SHP77 (cell line): Measurements from ENCODE around the gene EPSTI1.
A peak's percentile ranks its signal among the peaks of the same experiment; 100 is the strongest.
"Not testable (repeated sequence)": the region's sequence is repeated elsewhere in the genome, so short reads cannot be mapped to it uniquely, and the experiment has no call there.

Experiments
- DNase-seq, 2 experiments: peaks; one replicate each; lab custom pipeline; 2025; lab: John Stamatoyannopoulos, UW

The EPSTI1 gene

GRCh38 chr13:42893214-42893671, 98.8 kb downstream of the EPSTI1 start:
- DNase-seq = no peak

GRCh38 chr13:42892760-42893159, 99.3 kb downstream of the EPSTI1 start:
- DNase-seq = no peak

- no peak for DNase-seq
Measured at GRCh38 chr13:42891591-42891990, 100.5 kb downstream of the EPSTI1 start.

- DNase-seq = no peak
Measured at GRCh38 chr13:42885325-42885724, 106.7 kb downstream of the EPSTI1 start.

- DNase-seq = peak; percentile 51 to 70
Measured at GRCh38 chr13:42883771-42884467, 108.1 kb downstream of the EPSTI1 start.

- no peak for DNase-seq
Measured at GRCh38 chr13:42883142-42883541, 108.9 kb downstream of the EPSTI1 start.

GRCh38 chr13:42880056-42880605, 111.9 kb downstream of the EPSTI1 start:
- no peak for DNase-seq

- no peak for DNase-seq
Measured at GRCh38 chr13:42878721-42879120, 113.3 kb downstream of the EPSTI1 start.

GRCh38 chr13:42876887-42877545, 115.0 kb downstream of the EPSTI1 start:
- no peak for DNase-seq

- DNase-seq = no peak
Measured at GRCh38 chr13:42876270-42876714, 115.7 kb downstream of the EPSTI1 start.

GRCh38 chr13:42875475-42876269, 116.4 kb downstream of the EPSTI1 start:
- no peak for DNase-seq

- DNase-seq = no peak
Measured at GRCh38 chr13:42874221-42874620, 117.8 kb downstream of the EPSTI1 start.

- DNase-seq = no peak
Measured at GRCh38 chr13:42873081-42873480, 119.0 kb downstream of the EPSTI1 start.

GRCh38 chr13:42867232-42867631, 124.8 kb downstream of the EPSTI1 start:
- DNase-seq = no peak

GRCh38 chr13:42865768-42866102, 126.3 kb downstream of the EPSTI1 start:
- no peak for DNase-seq

- no peak for DNase-seq
Measured at GRCh38 chr13:42864952-42865767, 126.9 kb downstream of the EPSTI1 start.

GRCh38 chr13:42862370-42862769, 129.7 kb downstream of the EPSTI1 start:
- not testable (repeated sequence) for DNase-seq

GRCh38 chr13:42860485-42860884, 131.6 kb downstream of the EPSTI1 start:
- DNase-seq = no peak

GRCh38 chr13:42859760-42860159, 132.3 kb downstream of the EPSTI1 start:
- no peak for DNase-seq

GRCh38 chr13:42855410-42855809, 136.6 kb downstream of the EPSTI1 start:
- DNase-seq = no peak

GRCh38 chr13:42852136-42852535, 139.9 kb downstream of the EPSTI1 start:
- no peak for DNase-seq

GRCh38 chr13:42849200-42849599, 142.8 kb downstream of the EPSTI1 start:
- DNase-seq = no peak
